ENCODE measurements around the gene GPX1.

GRCh38 chr3:49343163-49343562 is 15.0 kb downstream of the GPX1 start:
- TF ChIP-seq, protein P1, sequence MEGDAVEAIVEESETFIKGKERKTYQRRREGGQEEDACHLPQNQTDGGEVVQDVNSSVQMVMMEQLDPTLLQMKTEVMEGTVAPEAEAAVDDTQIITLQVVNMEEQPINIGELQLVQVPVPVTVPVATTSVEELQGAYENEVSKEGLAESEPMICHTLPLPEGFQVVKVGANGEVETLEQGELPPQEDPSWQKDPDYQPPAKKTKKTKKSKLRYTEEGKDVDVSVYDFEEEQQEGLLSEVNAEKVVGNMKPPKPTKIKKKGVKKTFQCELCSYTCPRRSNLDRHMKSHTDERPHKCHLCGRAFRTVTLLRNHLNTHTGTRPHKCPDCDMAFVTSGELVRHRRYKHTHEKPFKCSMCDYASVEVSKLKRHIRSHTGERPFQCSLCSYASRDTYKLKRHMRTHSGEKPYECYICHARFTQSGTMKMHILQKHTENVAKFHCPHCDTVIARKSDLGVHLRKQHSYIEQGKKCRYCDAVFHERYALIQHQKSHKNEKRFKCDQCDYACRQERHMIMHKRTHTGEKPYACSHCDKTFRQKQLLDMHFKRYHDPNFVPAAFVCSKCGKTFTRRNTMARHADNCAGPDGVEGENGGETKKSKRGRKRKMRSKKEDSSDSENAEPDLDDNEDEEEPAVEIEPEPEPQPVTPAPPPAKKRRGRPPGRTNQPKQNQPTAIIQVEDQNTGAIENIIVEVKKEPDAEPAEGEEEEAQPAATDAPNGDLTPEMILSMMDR (IDR thresholded peaks at IDR 0.05; ENCODE audit: poor library complexity), result no peak
- TF ChIP-seq EZH2phosphoT487 (IDR thresholded peaks at IDR 0.05; ENCODE audit: low read depth, severe bottlenecking, unreplicated experiment), result no peak
- TF ChIP-seq EZH2 (IDR thresholded peaks at IDR 0.05; ENCODE audit: borderline replicate concordance), result no peak

Measured in hepatocyte (in vitro differentiated cells).